ENCODE results near the gene BAG1. TPM values are rescaled to one million over a fixed set of nuclear protein-coding genes. Genes with fewer than 3 reads are reported as not detected.

BAG1 gene
- total and polyA plus RNA-seq, 2 donors from 2014 or later = 134 to 268 TPM

DNA sequence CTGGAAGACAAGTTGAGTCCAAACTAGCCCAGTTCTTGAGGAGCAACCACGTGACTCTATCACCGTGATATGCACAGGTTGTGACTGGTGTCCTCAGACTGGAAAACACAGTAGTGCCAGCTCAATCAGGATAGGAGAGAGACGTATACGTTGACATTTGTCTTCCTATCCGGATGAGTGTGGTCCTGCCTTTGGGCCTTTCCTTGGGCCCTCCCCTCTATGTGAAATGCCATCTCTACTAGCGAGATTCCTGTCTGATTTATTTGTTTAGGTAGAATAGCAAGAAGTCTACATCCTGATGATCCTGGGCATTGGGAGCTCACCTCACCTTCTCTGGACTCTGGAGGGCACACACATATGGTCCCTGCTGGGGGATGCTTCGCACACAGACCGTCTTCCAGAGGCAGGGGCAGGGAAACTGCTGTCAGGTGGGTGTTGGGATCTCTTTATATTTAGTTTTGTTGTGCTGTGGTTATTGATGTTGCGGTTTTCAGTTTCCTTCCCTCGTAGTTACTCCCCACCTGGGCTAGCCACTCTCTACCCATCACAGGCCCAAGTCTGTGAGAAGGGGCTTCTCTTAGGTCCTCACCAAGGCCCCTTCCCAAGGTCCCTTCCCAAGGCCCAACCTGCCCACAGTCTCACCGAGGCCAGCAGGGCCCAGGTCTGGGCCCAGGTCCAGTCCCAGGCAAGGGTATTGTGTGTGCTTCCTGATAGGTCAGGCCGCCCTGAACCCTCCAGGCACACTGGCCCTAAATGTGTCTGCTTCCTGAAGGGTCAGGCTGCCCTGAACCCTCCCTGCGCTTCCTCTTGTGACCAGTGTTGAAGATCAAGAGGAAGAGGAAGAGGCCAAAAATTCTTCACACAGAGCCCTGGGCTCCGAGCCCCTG is 43.6 kb downstream of the BAG1 start:
- Histone ChIP-seq H3K9ac (ENCODE audit: low read length in 3 of 3) (no peak overlapping the region), H3K27ac (ENCODE audit: low read depth in 2 of 2, low read length in 2 of 2) (no peak overlapping the region), H3K27me3 (ENCODE audit: control insufficient read depth, insufficient read depth, low read length) (no peaks in the 10 kb centered on the region), H3K36me3 (ENCODE audit: control insufficient read depth in 2 of 3, insufficient read depth in 3 of 3, low read length in 3 of 3) (no peaks in the 10 kb centered on the region), H3K9me3 (ENCODE audit: control insufficient read depth in 2 of 3, insufficient read depth in 1 of 3, low read length in 3 of 3) (no peaks in the 10 kb centered on the region), H3K4me1 (ENCODE audit: control insufficient read depth in 2 of 3, insufficient read depth in 2 of 3, low read depth in 1 of 3, low read length in 3 of 3) (peaks cover 0 to 12% (median 3%) of the 10 kb centered on the region in 3 donors), H3K4me3 (ENCODE audit: low read length in 3 of 3) (no peak overlapping the region)
- FAIRE-seq = no peak
- DNase-seq = no peak
- intact Hi-C loops (cut with DNase I) = no loop called here
- TF ChIP-seq, protein P1, sequence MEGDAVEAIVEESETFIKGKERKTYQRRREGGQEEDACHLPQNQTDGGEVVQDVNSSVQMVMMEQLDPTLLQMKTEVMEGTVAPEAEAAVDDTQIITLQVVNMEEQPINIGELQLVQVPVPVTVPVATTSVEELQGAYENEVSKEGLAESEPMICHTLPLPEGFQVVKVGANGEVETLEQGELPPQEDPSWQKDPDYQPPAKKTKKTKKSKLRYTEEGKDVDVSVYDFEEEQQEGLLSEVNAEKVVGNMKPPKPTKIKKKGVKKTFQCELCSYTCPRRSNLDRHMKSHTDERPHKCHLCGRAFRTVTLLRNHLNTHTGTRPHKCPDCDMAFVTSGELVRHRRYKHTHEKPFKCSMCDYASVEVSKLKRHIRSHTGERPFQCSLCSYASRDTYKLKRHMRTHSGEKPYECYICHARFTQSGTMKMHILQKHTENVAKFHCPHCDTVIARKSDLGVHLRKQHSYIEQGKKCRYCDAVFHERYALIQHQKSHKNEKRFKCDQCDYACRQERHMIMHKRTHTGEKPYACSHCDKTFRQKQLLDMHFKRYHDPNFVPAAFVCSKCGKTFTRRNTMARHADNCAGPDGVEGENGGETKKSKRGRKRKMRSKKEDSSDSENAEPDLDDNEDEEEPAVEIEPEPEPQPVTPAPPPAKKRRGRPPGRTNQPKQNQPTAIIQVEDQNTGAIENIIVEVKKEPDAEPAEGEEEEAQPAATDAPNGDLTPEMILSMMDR (IDR thresholded peaks at IDR 0.05; ENCODE audit: borderline replicate concordance, extremely low read depth, insufficient read depth) = no peak

DNA sequence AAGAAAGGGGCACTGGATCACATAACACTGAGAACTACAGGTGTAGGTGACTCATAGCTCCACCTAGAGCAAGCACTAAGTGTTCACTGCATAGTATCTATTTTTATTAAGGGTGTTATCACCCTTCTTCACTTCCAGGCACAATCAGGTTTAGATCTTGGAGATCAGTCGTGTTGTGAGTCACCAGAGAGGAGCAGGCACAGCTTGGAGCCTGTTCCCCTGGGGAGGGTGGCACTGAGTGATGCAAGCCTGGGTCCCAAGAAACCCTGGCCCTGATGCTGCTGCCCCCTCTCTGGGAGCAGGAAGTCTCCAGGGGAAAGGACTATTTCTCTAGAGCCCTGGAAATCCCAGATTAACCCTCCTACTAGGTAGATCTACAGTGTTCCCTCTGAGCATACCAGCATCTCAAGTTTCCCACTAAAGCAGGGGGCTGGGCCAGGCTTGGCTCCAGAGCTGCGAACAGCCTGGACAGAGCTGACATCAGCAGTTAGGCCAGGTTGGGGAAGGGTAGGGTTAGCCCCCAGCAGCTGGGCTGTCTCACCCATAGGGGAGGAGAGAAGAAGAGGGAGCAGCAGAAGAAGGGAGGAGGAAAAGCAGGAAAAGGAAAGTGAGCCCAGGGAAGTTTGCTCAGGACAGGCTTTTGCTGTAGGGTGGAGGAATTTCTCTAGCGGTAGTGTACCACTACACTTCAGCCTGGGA is 52.7 kb downstream of the BAG1 start:
- Histone ChIP-seq H3K27ac (ENCODE audit: low read depth in 2 of 2, low read length in 2 of 2) (no peak overlapping the region), H3K36me3 (ENCODE audit: control insufficient read depth in 2 of 3, insufficient read depth in 3 of 3, low read length in 3 of 3) (no peaks in the 10 kb centered on the region), H3K9ac (ENCODE audit: low read length in 3 of 3) (no peak overlapping the region), H3K9me3 (ENCODE audit: control insufficient read depth in 2 of 3, insufficient read depth in 1 of 3, low read length in 3 of 3) (no peaks in the 10 kb centered on the region), H3K4me1 (ENCODE audit: control insufficient read depth in 2 of 3, insufficient read depth in 2 of 3, low read depth in 1 of 3, low read length in 3 of 3) (no peaks in the 10 kb centered on the region), H3K27me3 (ENCODE audit: control insufficient read depth, insufficient read depth, low read length) (no peaks in the 10 kb centered on the region), H3K4me3 (ENCODE audit: low read length in 3 of 3) (no peak overlapping the region)
- FAIRE-seq (no peak), DNase-seq (peak in 4 of 5 donors; percentile 56 to 88 (median 76))
- TF ChIP-seq, protein P1 (IDR thresholded peaks at IDR 0.05; ENCODE audit: borderline replicate concordance, extremely low read depth, insufficient read depth) = no peak
- intact Hi-C loops (cut with DNase I) = no loop called here

DNA sequence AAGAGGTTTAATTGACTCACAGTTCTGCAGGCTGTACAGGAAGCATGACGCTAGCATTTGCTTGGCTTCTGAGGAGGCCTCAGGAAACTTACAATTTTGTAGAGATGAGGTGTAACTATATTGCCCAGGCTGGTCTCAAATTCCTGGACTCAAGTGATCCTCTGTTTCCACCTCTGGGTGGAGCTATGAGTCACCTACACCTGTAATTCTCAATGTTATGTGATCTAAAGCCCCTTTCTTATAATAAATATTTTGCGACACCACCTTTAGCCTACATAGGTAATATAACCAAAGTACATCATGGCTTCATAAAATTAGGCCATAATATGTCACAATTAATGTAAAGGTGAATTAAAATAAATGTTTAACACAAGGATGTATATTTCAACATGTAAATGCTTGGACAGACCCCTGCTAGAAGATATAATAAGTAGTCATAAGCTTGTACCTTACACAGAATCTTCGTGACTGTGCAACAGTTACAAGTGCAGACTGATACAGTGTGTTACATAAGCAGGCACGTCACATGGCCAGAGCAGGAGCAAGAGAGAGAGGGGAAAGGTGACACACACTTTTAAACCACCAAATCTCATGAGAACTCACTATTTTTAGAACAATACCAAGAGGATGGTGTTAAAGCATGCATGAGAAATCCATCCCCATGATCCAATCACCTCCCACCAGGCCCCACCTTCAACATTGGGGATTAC is 54.3 kb downstream of the BAG1 start:
- TF ChIP-seq, protein P1 (IDR thresholded peaks at IDR 0.05; ENCODE audit: borderline replicate concordance, extremely low read depth, insufficient read depth) = no peak
- no peaks in the 10 kb centered on the region for H3K36me3 ChIP-seq (ENCODE audit: control insufficient read depth in 2 of 3, insufficient read depth in 3 of 3, low read length in 3 of 3)

More for the DNA sequence above, 54.3 kb downstream of the BAG1 start:
- Histone ChIP-seq H3K27me3 (ENCODE audit: control insufficient read depth, insufficient read depth, low read length) (no peaks in the 10 kb centered on the region), H3K4me3 (ENCODE audit: low read length in 3 of 3) (no peak overlapping the region), H3K9ac (ENCODE audit: low read length in 3 of 3) (no peak overlapping the region), H3K4me1 (ENCODE audit: control insufficient read depth in 2 of 3, insufficient read depth in 2 of 3, low read depth in 1 of 3, low read length in 3 of 3) (no peaks in the 10 kb centered on the region), H3K9me3 (ENCODE audit: control insufficient read depth in 2 of 3, insufficient read depth in 1 of 3, low read length in 3 of 3) (no peaks in the 10 kb centered on the region), H3K27ac (ENCODE audit: low read depth in 2 of 2, low read length in 2 of 2) (no peak overlapping the region)
- DNase-seq = no peak
- no peak for FAIRE-seq
- intact Hi-C loops (cut with DNase I) = no loop called here

All from kidney (tissue), 14 donors.